H9 (cell line): ENCODE data around the gene CMTM2. TPM values are rescaled to one million over a fixed set of nuclear protein-coding genes. Genes with fewer than 3 reads are reported as not detected.

ENCODE experiments used
- DNase-seq: peaks from one replicate; pipeline ENCODE4 v3.0.0-alpha.2; 2017
- H2AFZ ChIP-seq: one replicate; pipeline ENCODE4 v1.6.1; 2013; ENCODE audit warnings: mild to moderate bottlenecking, low read length, control low read depth, moderate library complexity
- H2AK5ac ChIP-seq: 2 replicates; pipeline ENCODE4 v1.6.1; 2013; ENCODE audit warnings: low read length, control low read depth, mixed read lengths; ENCODE audit not compliant: insufficient read length
- H2BK120ac ChIP-seq: one replicate; pipeline ENCODE4 v1.6.1; 2013; ENCODE audit warnings: low read depth, mild to moderate bottlenecking, low read length, control low read depth, inconsistent platforms; ENCODE audit not compliant: poor library complexity, severe bottlenecking
- H2BK12ac ChIP-seq: 2 replicates; pipeline ENCODE4 v1.6.1; 2013; ENCODE audit warnings: low read length, control low read depth, mixed read lengths, low read depth; ENCODE audit not compliant: insufficient read length
- H2BK15ac ChIP-seq: 2 replicates; pipeline ENCODE4 v1.6.1; 2013; ENCODE audit warnings: low read depth, low read length, control low read depth
- H2BK20ac ChIP-seq: one replicate; pipeline ENCODE4 v1.6.1; 2013; ENCODE audit warnings: low read depth, mild to moderate bottlenecking, low read length, control low read depth, inconsistent platforms; ENCODE audit not compliant: poor library complexity, severe bottlenecking
- H2BK5ac ChIP-seq: 2 replicates; pipeline ENCODE4 v1.6.1; 2013; ENCODE audit warnings: low read length, control low read depth, mixed read lengths; ENCODE audit not compliant: insufficient read length
- H3K14ac ChIP-seq: 2 replicates; pipeline ENCODE4 v1.6.1; 2013; ENCODE audit warnings: low read length, control low read depth; ENCODE audit not compliant: insufficient read depth
- H3K18ac ChIP-seq: 2 replicates; pipeline ENCODE4 v1.6.1; 2013; ENCODE audit warnings: low read depth, mild to moderate bottlenecking, mixed read lengths, low read length, control low read depth; ENCODE audit not compliant: insufficient read length
- H3K23ac ChIP-seq: 2 replicates; pipeline ENCODE4 v1.6.1; 2013; ENCODE audit warnings: low read length, control low read depth, mixed read lengths, low read depth; ENCODE audit not compliant: insufficient read length
- H3K23me2 ChIP-seq: 2 replicates; pipeline ENCODE4 v1.6.1; 2013; ENCODE audit warnings: low read depth, mild to moderate bottlenecking, mixed read lengths, low read length, control low read depth; ENCODE audit not compliant: insufficient read length, poor library complexity, severe bottlenecking
- H3K27ac ChIP-seq: 2 replicates; pipeline ENCODE4 v1.5.1; 2013; ENCODE audit warnings: low read length, control low read depth, mixed read lengths, low read depth; ENCODE audit not compliant: insufficient read length
- H3K27me3 ChIP-seq: 2 replicates; pipeline ENCODE4 v1.6.1; 2013; ENCODE audit warnings: low read length, control low read depth, inconsistent platforms; ENCODE audit not compliant: insufficient read depth
- H3K4ac ChIP-seq: 2 replicates; pipeline ENCODE4 v1.6.1; 2013; ENCODE audit warnings: low read depth, mild to moderate bottlenecking, control low read depth, inconsistent platforms, low read length, moderate library complexity
- H3K4me1 ChIP-seq: 2 replicates; pipeline ENCODE4 v1.6.1; 2013; ENCODE audit warnings: low read length, control low read depth, inconsistent platforms; ENCODE audit not compliant: insufficient read depth
- H3K4me2 ChIP-seq: 2 replicates; pipeline ENCODE4 v1.6.1; 2013; ENCODE audit warnings: low read length, control low read depth, mixed read lengths; ENCODE audit not compliant: insufficient read length, insufficient read depth
- H3K56ac ChIP-seq: 2 replicates; pipeline ENCODE4 v1.6.1; 2013; ENCODE audit warnings: low read depth, mild to moderate bottlenecking, mixed read lengths, low read length, control low read depth; ENCODE audit not compliant: insufficient read length
- H3K79me1 ChIP-seq: 2 replicates; pipeline ENCODE4 v1.6.1; 2013; ENCODE audit warnings: low read depth, mild to moderate bottlenecking, moderate library complexity, low read length, control low read depth, inconsistent platforms; ENCODE audit not compliant: insufficient read depth, poor library complexity, severe bottlenecking
- H3K79me2 ChIP-seq: 2 replicates; pipeline ENCODE4 v1.6.1; 2013; ENCODE audit warnings: low read length, control low read depth, inconsistent platforms; ENCODE audit not compliant: insufficient read depth
- H3K9ac ChIP-seq: 2 replicates; pipeline ENCODE4 v1.6.1; 2013; ENCODE audit warnings: low read length, control low read depth, mixed read lengths; ENCODE audit not compliant: insufficient read length; ENCODE audit errors: extremely low read depth
- H3K9me3 ChIP-seq: one replicate; pipeline ENCODE4 v1.6.1; 2013; ENCODE audit warnings: low read depth, low read length, inconsistent platforms; ENCODE audit not compliant: control insufficient read depth
- H3T11ph ChIP-seq: one replicate; pipeline ENCODE4 v1.6.1; 2013; ENCODE audit warnings: mild to moderate bottlenecking, low read length, control low read depth, inconsistent platforms
- H4K20me1 ChIP-seq: one replicate; pipeline ENCODE4 v1.6.1; 2013; ENCODE audit not compliant: control insufficient read depth, insufficient read length, insufficient read depth
- H4K5ac ChIP-seq: 2 replicates; pipeline ENCODE4 v1.6.1; 2013; ENCODE audit warnings: low read depth, mild to moderate bottlenecking, mixed read lengths, low read length, control low read depth; ENCODE audit not compliant: insufficient read length
- H4K8ac ChIP-seq: replicated peaks from 2 replicates; pipeline ENCODE4 v1.6.1; 2013; ENCODE audit warnings: low read length, control low read depth, mixed read lengths, low read depth; ENCODE audit not compliant: insufficient read length
- H4K91ac ChIP-seq: 2 replicates; pipeline ENCODE4 v1.6.1; 2013; ENCODE audit warnings: low read depth, mild to moderate bottlenecking, moderate library complexity, mixed read lengths, low read length, control low read depth; ENCODE audit not compliant: insufficient read length
- H3K27ac Mint-ChIP-seq, 3 experiments: 2 replicates in 2 of 3; 3 replicates in 1 of 3; pipeline ENCODE4 v1.8.0; 2020 to 2021; ENCODE audit warnings: mixed read lengths in 3 of 3, mild to moderate bottlenecking in 1 of 3, moderate library complexity in 1 of 3
- H3K27me3 Mint-ChIP-seq: 2 replicates; pipeline ENCODE4 v1.8.0; 2021; ENCODE audit warnings: low read depth, mild to moderate bottlenecking, moderate library complexity, mixed read lengths
- H3K36me3 Mint-ChIP-seq, 3 experiments: 2 replicates in 2 of 3; 3 replicates in 1 of 3; pipeline ENCODE4 v1.8.0; 2020 to 2021; ENCODE audit warnings: low read depth in 3 of 3, mixed read lengths in 3 of 3; ENCODE audit not compliant: insufficient read depth in 1 of 3
- H3K4me1 Mint-ChIP-seq, 2 experiments: 2 replicates each; pipeline ENCODE4 v1.8.0; 2020; ENCODE audit warnings: mixed read lengths in 2 of 2
- H3K4me3 Mint-ChIP-seq, 2 experiments: 2 replicates in 1 of 2; 3 replicates in 1 of 2; pipeline ENCODE4 v1.8.0; 2020 to 2021; ENCODE audit warnings: mild to moderate bottlenecking in 2 of 2, mixed read lengths in 2 of 2, moderate library complexity in 1 of 2
- H3K9me3 Mint-ChIP-seq, 2 experiments: 2 replicates in 1 of 2; 3 replicates in 1 of 2; pipeline ENCODE4 v1.8.0; 2020; ENCODE audit warnings: mild to moderate bottlenecking in 2 of 2, mixed read lengths in 2 of 2, moderate library complexity in 1 of 2
- CTCF ChIP-seq: fragments of 200-600 bp; sonication (generic); conservative IDR thresholded peaks from 3 replicates; pipeline ENCODE4 v1.8.0; 2021; ENCODE audit warnings: antibody characterized with exemption, mild to moderate bottlenecking
- WGBS: extraction: QIAGEN DNeasy Blood & Tissue Kit; methylation state at CpG from one replicate; pipeline ENCODE4 v1.1.7; 2013; ENCODE audit warnings: missing lambda C conversion rate, low lambda C conversion rate, mixed read lengths; ENCODE audit not compliant: insufficient read length; ENCODE audit errors: extremely low coverage; 5-methylcytosine and 5-hydroxymethylcytosine counted together
- total RNA-seq: library from RNA; stranded (reverse); gene quantifications from 2 replicates; pipeline ENCODE4 v1.2.1, GENCODE V29; 2021

CMTM2 gene
- total RNA-seq, 1 experiment from 2014 or later = not detected

- Histone ChIP-seq H2BK5ac (no peak overlapping the region), H3K79me1 (no peaks in the 10 kb centered on the region), H3K23ac (no peak overlapping the region), H3K4me2 (no peak overlapping the region), H3K4ac (no peak overlapping the region), H3K18ac (no peak overlapping the region), H4K20me1 (no peaks in the 10 kb centered on the region), H3T11ph (no peak overlapping the region), H3K14ac (no peak overlapping the region), H3K56ac (no peak overlapping the region), H2BK20ac (no peak overlapping the region), H2AFZ (no peak overlapping the region), H3K9ac (no peak overlapping the region), H2BK12ac (no peak overlapping the region), H4K91ac (no peak overlapping the region), H2AK5ac (no peak overlapping the region), H3K27me3 (no peaks in the 10 kb centered on the region), H3K79me2 (no peaks in the 10 kb centered on the region), H3K9me3 (no peaks in the 10 kb centered on the region), H4K5ac (no peak overlapping the region), H3K23me2 (peaks cover 2% of the 10 kb centered on the region), H4K8ac (no peak overlapping the region), H2BK15ac (no peak overlapping the region), H2BK120ac (no peak overlapping the region), H3K27ac (no peak overlapping the region), H3K4me1 (peaks cover 8% of the 10 kb centered on the region; the same call in 1 of the 2 replicates)
- Mint-ChIP-seq H3K9me3 (no peaks in the 10 kb centered on the region), H3K36me3 (peaks cover 0 to 5% (median 4%) of the 10 kb centered on the region in 3 experiments; a peak in 4 of 7 replicates), H3K4me1 (peaks cover 17% of the 10 kb centered on the region in 2 experiments), H3K27me3 (no peaks in the 10 kb centered on the region), H3K27ac (peak overlapping the region in 1 of 3 experiments; percentile 42; a peak in 1 of 7 replicates), H3K4me3 (no peak overlapping the region)
- TF ChIP-seq CTCF = no peak
- no peak for DNase-seq
- no CpG with 5 or more reads among the region's 7 CpGs for WGBS
Observed at GRCh38 chr16:66544016-66544757, 35.1 kb upstream of the CMTM2 start.
